Measurements from ENCODE around the gene MAIP1. TPM values are rescaled to one million over a fixed set of nuclear protein-coding genes. Genes with fewer than 3 reads are reported as not detected.
A peak's percentile ranks its signal among the peaks of the same experiment; 100 is the strongest.
"Not testable (repeated sequence)": the region's sequence is repeated elsewhere in the genome, so short reads cannot be mapped to it uniquely, and the experiment has no call there.

Gene MAIP1
- total RNA-seq, 2 donors from 2014 or later, result 11.2 to 11.9 TPM

DNA sequence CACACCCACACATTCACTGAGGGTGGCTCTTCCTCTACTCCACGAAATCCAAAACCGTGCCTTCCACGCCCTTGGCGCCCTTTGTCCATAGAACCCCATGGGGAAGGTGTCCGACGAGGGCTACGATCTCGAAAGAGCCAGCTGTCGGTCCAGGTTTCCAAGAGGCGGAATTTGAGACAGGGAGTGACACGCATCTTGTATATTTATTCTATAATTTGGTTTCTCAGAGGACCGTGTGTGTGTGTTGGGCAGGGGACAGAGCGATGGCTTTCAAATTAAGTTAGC, 43.6 kb upstream of the MAIP1 start:
- Histone ChIP-seq H3K27ac (peak overlapping the region; percentile 91 to 99 (median 95)), H3K36me3 (replicated peaks in 1 of 2; ENCODE audit: insufficient read depth in 1 of 2, low read depth in 2 of 2) (no peaks in the 10 kb centered on the region), H3K4me1 (peaks cover 15% of the 10 kb centered on the region), H3K27me3 (no peaks in the 10 kb centered on the region), H3K9me3 (peaks cover 0 to 2% (median 0%) of the 10 kb centered on the region in 3 donors), H3K4me3 (peak overlapping the region; percentile 52 to 64)
- TF ChIP-seq POLR2A (IDR thresholded peaks at IDR 0.05), result no peak
- no peak for TF ChIP-seq CTCF (IDR thresholded peaks at IDR 0.05)
- DNase-seq (no peak), ATAC-seq (no peak)
- 0 to 1% methylated on average over 13 of the region's 13 CpGs for WGBS, 2 donors
- intact Hi-C loops (cut with DNase I), result no loop called here

- peak overlapping the region in 2 of 4 donors; percentile 91 to 97 for H3K27ac ChIP-seq
- intact Hi-C loops (cut with DNase I), result not testable (repeated sequence)
Measured at GRCh38 chr2:199912553-199913114, 42.7 kb upstream of the MAIP1 start.

DNA sequence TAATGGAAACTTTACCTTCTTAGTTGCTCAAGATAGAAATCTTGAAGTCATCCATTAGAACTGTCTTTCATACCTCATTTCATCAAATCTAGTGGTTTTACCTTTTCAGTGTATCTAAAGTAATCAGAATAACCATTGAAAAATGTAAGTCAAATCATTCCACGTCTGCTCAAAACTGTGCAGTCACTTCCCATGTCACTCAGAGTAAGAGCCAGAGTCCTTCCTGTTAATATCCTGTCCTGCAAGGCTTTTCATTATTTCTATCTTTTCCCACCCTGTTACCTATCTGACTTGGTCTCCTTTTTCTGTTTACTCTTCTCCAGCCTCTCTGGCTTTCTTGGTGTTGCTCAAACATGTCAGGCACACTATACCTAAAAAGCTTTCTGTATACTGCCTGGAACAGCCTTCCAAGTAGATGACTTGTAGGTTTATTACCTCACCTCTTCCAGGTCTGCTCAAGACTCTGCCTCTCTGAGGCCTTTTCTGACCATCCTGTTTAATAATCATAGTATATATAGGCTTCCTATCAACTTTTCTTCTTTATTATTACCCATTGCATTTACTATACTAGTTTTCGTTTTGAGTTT, 40.9 kb upstream of the MAIP1 start:
- Histone ChIP-seq H3K4me1 (peaks cover 15% of the 10 kb centered on the region), H3K4me3 (no peak overlapping the region), H3K9me3 (peaks cover 0 to 5% (median 0%) of the 10 kb centered on the region in 3 donors), H3K27me3 (no peaks in the 10 kb centered on the region), H3K27ac (no peak overlapping the region), H3K36me3 (replicated peaks in 1 of 2; ENCODE audit: insufficient read depth in 1 of 2, low read depth in 2 of 2) (no peaks in the 10 kb centered on the region)
- 33 to 48% methylated on average over 2 of the region's 2 CpGs for WGBS, 2 donors
- intact Hi-C loops (cut with DNase I), result no loop called here
- TF ChIP-seq CTCF (IDR thresholded peaks at IDR 0.05), result no peak
- no peak for TF ChIP-seq POLR2A (IDR thresholded peaks at IDR 0.05)
- DNase-seq, result no peak
- ATAC-seq, result no peak

More at GRCh38 chr2:199912553-199913114, 42.7 kb upstream of the MAIP1 start:
- ATAC-seq; H3K36me3 ChIP-seq (replicated peaks in 1 of 2; ENCODE audit: insufficient read depth in 1 of 2, low read depth in 2 of 2); DNase-seq; H3K9me3 ChIP-seq; H3K4me3 ChIP-seq; H3K27me3 ChIP-seq: not testable (repeated sequence)
- WGBS, 2 donors, result 86 to 93% methylated on average over 12 of the region's 12 CpGs
- H3K4me1 ChIP-seq, result peaks cover 15% of the 10 kb centered on the region

DNA sequence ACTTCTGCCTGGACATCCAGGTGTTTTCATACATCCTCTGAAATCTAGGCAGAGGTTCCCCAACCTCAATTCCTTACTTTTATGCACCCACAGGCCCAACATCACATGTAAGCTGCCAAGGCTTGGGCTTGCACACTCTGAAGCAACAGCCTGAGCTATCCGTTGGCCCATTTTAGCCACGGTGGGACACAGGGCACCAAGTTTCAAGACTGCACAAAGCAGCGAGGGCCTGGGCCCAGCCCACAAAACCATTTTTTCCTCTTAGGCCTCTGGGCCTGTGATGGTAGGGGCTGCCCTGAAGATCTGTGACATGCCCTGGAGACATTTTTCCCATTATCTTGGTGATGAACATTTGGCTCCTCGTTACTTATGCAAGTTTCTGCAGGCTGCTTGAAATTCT, 38.4 kb upstream of the MAIP1 start:
- ATAC-seq (no peak), DNase-seq (no peak)
- Histone ChIP-seq H3K36me3 (replicated peaks in 1 of 2; ENCODE audit: insufficient read depth in 1 of 2, low read depth in 2 of 2) (no peaks in the 10 kb centered on the region), H3K4me3 (no peak overlapping the region), H3K27me3 (no peaks in the 10 kb centered on the region), H3K4me1 (peaks cover 11% of the 10 kb centered on the region), H3K27ac (no peak overlapping the region), H3K9me3 (peaks cover 0 to 5% (median 0%) of the 10 kb centered on the region in 3 donors)
- intact Hi-C loops (cut with DNase I), result no loop called here
- 98 to 99% methylated on average over 4 of the region's 4 CpGs for WGBS, 2 donors
- TF ChIP-seq CTCF (IDR thresholded peaks at IDR 0.05) (no peak), POLR2A (IDR thresholded peaks at IDR 0.05) (no peak)

- TF ChIP-seq CTCF (IDR thresholded peaks at IDR 0.05), result no peak
- TF ChIP-seq POLR2A (IDR thresholded peaks at IDR 0.05), result no peak
- Histone ChIP-seq H3K27ac (no peak overlapping the region), H3K36me3 (replicated peaks in 1 of 2; ENCODE audit: insufficient read depth in 1 of 2, low read depth in 2 of 2) (no peaks in the 10 kb centered on the region), H3K4me3 (no peak overlapping the region), H3K27me3 (no peaks in the 10 kb centered on the region), H3K4me1 (no peaks in the 10 kb centered on the region), H3K9me3 (no peaks in the 10 kb centered on the region)
- ATAC-seq, result no peak
- WGBS, 2 donors, result 78 to 87% methylated on average over 5 of the region's 5 CpGs
- DNase-seq, result no peak
- intact Hi-C loops (cut with DNase I), result no loop called here
Measured at GRCh38 chr2:199922856-199923255, 32.5 kb upstream of the MAIP1 start.
